HEK293T (cell line): ENCODE data around the gene MTREX.

ENCODE experiments used
- CTCF ChIA-PET: fragments of 350-600 bp; formaldehyde crosslinking; extraction: SDS; loops from one replicate; lab custom pipeline; 2021; ENCODE audit warnings: antibody characterized with exemption, inconsistent platforms; lab: Yijun Ruan, JAX
- POLR2A ChIA-PET: fragments of 350-600 bp; formaldehyde crosslinking; extraction: SDS; loops from one replicate; lab custom pipeline; 2020; ENCODE audit warnings: antibody characterized with exemption, inconsistent platforms; lab: Yijun Ruan, JAX
- DNase-seq: peaks from one replicate; pipeline ENCODE4 v3.0.0; 2012; ENCODE audit warnings: mixed read lengths; ENCODE audit errors: extremely low spot score
- ARNT ChIP-seq: fragments of 450-650 bp; IDR thresholded peaks from 2 replicates; pipeline ENCODE4 v1.6.1; 2017; ENCODE audit warnings: mild to moderate bottlenecking
- BHLHE40 ChIP-seq: fragments of 450-650 bp; IDR thresholded peaks from 2 replicates; pipeline ENCODE4 v1.6.1; 2016; ENCODE audit warnings: mild to moderate bottlenecking, moderate library complexity, borderline replicate concordance
- CTBP1 ChIP-seq: fragments of 450-650 bp; IDR thresholded peaks from 2 replicates; pipeline ENCODE4 v1.6.1; 2016; ENCODE audit warnings: borderline replicate concordance
- ELF4 ChIP-seq: fragments of 450-650 bp; IDR thresholded peaks from 2 replicates; pipeline ENCODE4 v1.6.1; 2017; ENCODE audit warnings: antibody characterized with exemption
- FOXA1 ChIP-seq: fragments of 450-650 bp; IDR thresholded peaks from 2 replicates; pipeline ENCODE4 v1.6.1; 2016; ENCODE audit warnings: mild to moderate bottlenecking
- FOXK2 ChIP-seq: fragments of 450-650 bp; IDR thresholded peaks from 2 replicates; pipeline ENCODE4 v1.6.1; 2016; ENCODE audit warnings: mild to moderate bottlenecking
- FOXM1 ChIP-seq: fragments of 450-650 bp; IDR thresholded peaks from 2 replicates; pipeline ENCODE4 v1.6.1; 2017; ENCODE audit warnings: mild to moderate bottlenecking, borderline replicate concordance
- HDGF ChIP-seq: fragments of 450-650 bp; IDR thresholded peaks from 2 replicates; pipeline ENCODE4 v1.6.1; 2017; ENCODE audit warnings: antibody characterized with exemption, borderline replicate concordance
- L3MBTL2 ChIP-seq: fragments of 450-650 bp; conservative IDR thresholded peaks from 2 replicates; pipeline ENCODE4 v1.6.1; 2016; ENCODE audit warnings: mild to moderate bottlenecking
- LEF1 ChIP-seq: fragments of 450-650 bp; IDR thresholded peaks from 2 replicates; pipeline ENCODE4 v1.6.1; 2017; ENCODE audit warnings: mild to moderate bottlenecking, borderline replicate concordance
- NFRKB ChIP-seq: fragments of 450-650 bp; IDR thresholded peaks from 2 replicates; pipeline ENCODE4 v1.6.1; 2016; ENCODE audit warnings: mild to moderate bottlenecking, moderate library complexity
- PKNOX1 ChIP-seq: fragments of 450-650 bp; IDR thresholded peaks from 2 replicates; pipeline ENCODE4 v1.6.1; 2016
- SP1 ChIP-seq: fragments of 450-650 bp; IDR thresholded peaks from 2 replicates; pipeline ENCODE4 v1.6.1; 2017
- SUZ12 ChIP-seq: fragments of 450-650 bp; IDR thresholded peaks from 2 replicates; pipeline ENCODE4 v1.6.1; 2016; ENCODE audit warnings: mild to moderate bottlenecking
- TARDBP ChIP-seq: fragments of 450-650 bp; IDR thresholded peaks from 2 replicates; pipeline ENCODE4 v1.6.1; 2016
- ZNF384 ChIP-seq: fragments of 450-650 bp; IDR thresholded peaks from 2 replicates; pipeline ENCODE4 v1.6.1; 2016

MTREX gene

GRCh38 chr5:55407059-55407684 is 99.4 kb downstream of the MTREX start:
- TF ChIP-seq NFRKB (no peak), HDGF (no peak), ZNF384 (no peak), CTBP1 (no peak), ELF4 (no peak), LEF1 (no peak), PKNOX1 (no peak), ARNT (no peak), BHLHE40 (no peak), FOXM1 (no peak), FOXA1 (no peak), L3MBTL2 (no peak), SUZ12 (no peak), FOXK2 (no peak), SP1 (no peak)
- DNase-seq, result peak; percentile 26
- POLR2A ChIA-PET, result no interaction called here
- CTCF ChIA-PET, result no interaction called here

- ChIA-PET POLR2A (no interaction called here), CTCF (no interaction called here)
- DNase-seq, result no peak
- no peak for TF ChIP-seq CTBP1
- TF ChIP-seq ZNF384, result no peak
- no peak for TF ChIP-seq FOXA1
- no peak for TF ChIP-seq LEF1
- TF ChIP-seq NFRKB, result no peak
- TF ChIP-seq TARDBP, result no peak
- no peak for TF ChIP-seq BHLHE40
Measured at GRCh38 chr5:55407984-55408383, 100.2 kb downstream of the MTREX start.

- CTCF ChIA-PET, result no interaction called here
- POLR2A ChIA-PET, result no interaction called here
- TF ChIP-seq LEF1 (no peak), FOXM1 (no peak), SUZ12 (no peak), ARNT (no peak), SP1 (no peak), FOXK2 (no peak), BHLHE40 (no peak), ZNF384 (no peak), PKNOX1 (no peak), CTBP1 (no peak), FOXA1 (no peak), NFRKB (no peak), L3MBTL2 (no peak), ELF4 (no peak), TARDBP (no peak), HDGF (no peak)
- no peak for DNase-seq
Measured at GRCh38 chr5:55409775-55410174, 102.0 kb downstream of the MTREX start.

GRCh38 chr5:55410845-55411244 is 103.1 kb downstream of the MTREX start:
- no peak for TF ChIP-seq ARNT
- no peak for DNase-seq
- CTCF ChIA-PET, result no interaction called here
- POLR2A ChIA-PET, result no interaction called here

- TF ChIP-seq ZNF384 (no peak), TARDBP (no peak), NFRKB (no peak), FOXA1 (no peak), HDGF (no peak), FOXK2 (no peak), PKNOX1 (no peak), ARNT (no peak), ELF4 (no peak), SUZ12 (no peak), FOXM1 (no peak), LEF1 (no peak), CTBP1 (no peak), L3MBTL2 (no peak), SP1 (no peak), BHLHE40 (no peak)
- ChIA-PET CTCF (no interaction called here), POLR2A (no interaction called here)
- no peak for DNase-seq
Measured at GRCh38 chr5:55411876-55412275, 104.1 kb downstream of the MTREX start.

- no peak for TF ChIP-seq SUZ12
- no peak for TF ChIP-seq SP1
- TF ChIP-seq FOXA1, result no peak
- no peak for TF ChIP-seq FOXK2
- no peak for TF ChIP-seq BHLHE40
- TF ChIP-seq PKNOX1, result no peak
- no peak for TF ChIP-seq TARDBP
- no peak for DNase-seq
- POLR2A ChIA-PET, result no interaction called here
- CTCF ChIA-PET, result interaction anchor here (0.6 kb wide), 1 partner anchor 18 kb away, joined by 4 read pairs; no protein-coding TSS in a partner anchor
Measured at GRCh38 chr5:55413644-55414043, 105.9 kb downstream of the MTREX start.
